Caco-2 (cell line): Measurements from ENCODE around the gene PTBP2. TPM values are rescaled to one million over a fixed set of nuclear protein-coding genes. Genes with fewer than 3 reads are reported as not detected.

Source experiments
- BruUV-seq: library from RNA; stranded (reverse); fragments of 400-500 nt; replicated peaks from 2 replicates; lab custom pipeline; 2021; lab: Mats Ljungman, UMichigan
- CTCF ChIA-PET: fragments of 300-600 bp; sonication (Branson Sonifier 250); formaldehyde crosslinking; loops from one replicate; lab custom pipeline; 2022; ENCODE audit warnings: antibody characterized with exemption; lab: Charles Lee
- POLR2A ChIA-PET: fragments of 300-600 bp; sonication (Branson Sonifier 250); formaldehyde crosslinking; loops from one replicate; lab custom pipeline; 2022; ENCODE audit warnings: antibody characterized with exemption; lab: Charles Lee
- DNase-seq, 2 experiments: peaks; one replicate each; pipeline versions ENCODE4 v3.0.0 to v3.0.0-alpha.2; 2020 to 2022
- H3K27me3 ChIP-seq: replicated peaks from 2 replicates; pipeline ENCODE4 v1.6.0; 2011; ENCODE audit warnings: low read length; ENCODE audit not compliant: control insufficient read depth, insufficient read depth
- H3K36me3 ChIP-seq: 2 replicates; pipeline ENCODE4 v1.5.1; 2011; ENCODE audit warnings: low read length; ENCODE audit not compliant: control insufficient read depth, insufficient read depth
- H3K4me1 ChIP-seq: fragments of 250-450 bp; sonication (Bioruptor Pico); 2 replicates; pipeline ENCODE4 v1.5.1; 2020; ENCODE audit warnings: mild to moderate bottlenecking
- H3K4me3 ChIP-seq: 2 replicates; pipeline ENCODE4 v1.5.1; 2011; ENCODE audit warnings: low read depth, mild to moderate bottlenecking, control low read depth, low read length
- H3K9me3 ChIP-seq: fragments of 250-450 bp; sonication (Bioruptor Pico); 2 replicates; pipeline ENCODE4 v1.5.1; 2020; ENCODE audit warnings: mild to moderate bottlenecking, moderate library complexity
- H3K27ac Mint-ChIP-seq: one replicate; pipeline ENCODE4 v1.8.0; 2022; ENCODE audit warnings: mixed read lengths; ENCODE audit not compliant: unreplicated experiment
- H3K27me3 Mint-ChIP-seq: one replicate; pipeline ENCODE4 v1.8.0; 2022; ENCODE audit warnings: mixed read lengths; ENCODE audit not compliant: insufficient read depth, unreplicated experiment
- H3K36me3 Mint-ChIP-seq: one replicate; pipeline ENCODE4 v1.8.0; 2022; ENCODE audit warnings: mild to moderate bottlenecking, mixed read lengths; ENCODE audit not compliant: insufficient read depth, unreplicated experiment
- H3K4me1 Mint-ChIP-seq: one replicate; pipeline ENCODE4 v1.8.0; 2022; ENCODE audit warnings: low read depth, mixed read lengths; ENCODE audit not compliant: unreplicated experiment
- H3K4me3 Mint-ChIP-seq: one replicate; pipeline ENCODE4 v1.8.0; 2022; ENCODE audit warnings: mild to moderate bottlenecking, moderate library complexity, mixed read lengths; ENCODE audit not compliant: unreplicated experiment
- H3K9me3 Mint-ChIP-seq: one replicate; pipeline ENCODE4 v1.8.0; 2022; ENCODE audit warnings: mixed read lengths; ENCODE audit not compliant: unreplicated experiment
- intact Hi-C: fragments of 100-400 bp; cut with micrococcal nuclease; formaldehyde crosslinking; loops from one replicate; pipeline ENCODE4 v1.10.0; 2022; ENCODE audit not compliant: unreplicated experiment
- total RNA-seq: library from RNA; stranded (reverse); gene quantifications from 2 replicates; pipeline ENCODE4 v1.2.3, GENCODE V29; 2022
- TF ChIP-seq, protein P1 (sequence below), 2 experiments: fragments of 200-600 bp in 1 of 2; IDR thresholded peaks; 1 replicate in 1 of 2; 2 replicates in 1 of 2; pipeline versions ENCODE4 v1.5.1 to v1.8.0; 2011 to 2022; ENCODE audit warnings: antibody characterized with exemption in 1 of 2, control low read depth in 1 of 2, inconsistent platforms in 1 of 2, low read depth in 1 of 2, low read length in 1 of 2, mild to moderate bottlenecking in 1 of 2, moderate library complexity in 1 of 2; ENCODE audit not compliant: insufficient read depth in 1 of 2, severe bottlenecking in 1 of 2, unreplicated experiment in 1 of 2

PTBP2 gene
- total RNA-seq, 1 experiment from 2014 or later = 11.3 TPM

DNA sequence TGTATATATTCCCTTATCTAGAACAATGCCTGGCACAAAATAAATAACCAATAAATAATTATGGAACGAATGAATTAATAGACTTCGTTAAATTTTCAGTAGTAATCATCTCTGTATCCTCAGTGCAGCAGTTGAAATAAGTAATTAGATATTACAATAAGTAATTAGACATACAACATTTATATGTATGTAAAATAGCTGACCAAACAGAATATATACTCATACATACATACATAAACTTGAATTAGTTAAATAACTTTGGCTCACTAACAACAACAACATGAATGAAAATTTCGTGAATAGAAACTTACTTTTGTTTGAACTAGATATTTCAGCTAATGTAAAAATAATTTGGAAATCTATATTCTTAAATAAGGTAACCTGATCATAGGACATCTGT is 14.6 kb upstream of the PTBP2 start:
- TF ChIP-seq, protein P1, sequence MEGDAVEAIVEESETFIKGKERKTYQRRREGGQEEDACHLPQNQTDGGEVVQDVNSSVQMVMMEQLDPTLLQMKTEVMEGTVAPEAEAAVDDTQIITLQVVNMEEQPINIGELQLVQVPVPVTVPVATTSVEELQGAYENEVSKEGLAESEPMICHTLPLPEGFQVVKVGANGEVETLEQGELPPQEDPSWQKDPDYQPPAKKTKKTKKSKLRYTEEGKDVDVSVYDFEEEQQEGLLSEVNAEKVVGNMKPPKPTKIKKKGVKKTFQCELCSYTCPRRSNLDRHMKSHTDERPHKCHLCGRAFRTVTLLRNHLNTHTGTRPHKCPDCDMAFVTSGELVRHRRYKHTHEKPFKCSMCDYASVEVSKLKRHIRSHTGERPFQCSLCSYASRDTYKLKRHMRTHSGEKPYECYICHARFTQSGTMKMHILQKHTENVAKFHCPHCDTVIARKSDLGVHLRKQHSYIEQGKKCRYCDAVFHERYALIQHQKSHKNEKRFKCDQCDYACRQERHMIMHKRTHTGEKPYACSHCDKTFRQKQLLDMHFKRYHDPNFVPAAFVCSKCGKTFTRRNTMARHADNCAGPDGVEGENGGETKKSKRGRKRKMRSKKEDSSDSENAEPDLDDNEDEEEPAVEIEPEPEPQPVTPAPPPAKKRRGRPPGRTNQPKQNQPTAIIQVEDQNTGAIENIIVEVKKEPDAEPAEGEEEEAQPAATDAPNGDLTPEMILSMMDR (IDR thresholded peaks at IDR 0.05; ENCODE audit: insufficient read depth in 1 of 2, low read depth in 1 of 2, low read length in 1 of 2, severe bottlenecking in 1 of 2, unreplicated experiment in 1 of 2) = no peak
- H3K27me3 Mint-ChIP-seq = no peaks in the 10 kb centered on the region
- no peaks in the 10 kb centered on the region for H3K9me3 ChIP-seq
- ChIA-PET CTCF (no interaction called here), POLR2A (no interaction called here)
- DNase-seq = no peak
- no peak overlapping the region for H3K4me3 Mint-ChIP-seq
- no peaks in the 10 kb centered on the region for H3K27me3 ChIP-seq
- H3K36me3 ChIP-seq = no peaks in the 10 kb centered on the region
- no peak overlapping the region for H3K4me3 ChIP-seq
- intact Hi-C loops = no loop called here
- H3K27ac Mint-ChIP-seq = no peak overlapping the region
- H3K9me3 Mint-ChIP-seq = no peaks in the 10 kb centered on the region
- BruUV-seq = no TSS peak
- H3K4me1 ChIP-seq = no peaks in the 10 kb centered on the region
- H3K36me3 Mint-ChIP-seq = no peaks in the 10 kb centered on the region
- no peaks in the 10 kb centered on the region for H3K4me1 Mint-ChIP-seq

- TF ChIP-seq, protein P1 (IDR thresholded peaks at IDR 0.05; ENCODE audit: insufficient read depth in 1 of 2, low read depth in 1 of 2, low read length in 1 of 2, severe bottlenecking in 1 of 2, unreplicated experiment in 1 of 2) = no peak
- no peak overlapping the region for H3K4me3 ChIP-seq
- ChIA-PET POLR2A (no interaction called here), CTCF (no interaction called here)
- Mint-ChIP-seq H3K27me3 (no peaks in the 10 kb centered on the region), H3K9me3 (no peaks in the 10 kb centered on the region), H3K27ac (no peak overlapping the region), H3K4me3 (no peak overlapping the region), H3K36me3 (no peaks in the 10 kb centered on the region), H3K4me1 (no peaks in the 10 kb centered on the region)
- intact Hi-C loops = no loop called here
- no peaks in the 10 kb centered on the region for H3K27me3 ChIP-seq
- no peaks in the 10 kb centered on the region for H3K4me1 ChIP-seq
- no peaks in the 10 kb centered on the region for H3K36me3 ChIP-seq
- no TSS peak for BruUV-seq
- no peak for DNase-seq
- H3K9me3 ChIP-seq = no peaks in the 10 kb centered on the region
Measured at GRCh38 chr1:96708482-96708881, 13.1 kb upstream of the PTBP2 start.

GRCh38 chr1:96710708-96711477 is 10.7 kb upstream of the PTBP2 start:
- Histone ChIP-seq H3K4me3 (no peak overlapping the region), H3K36me3 (no peaks in the 10 kb centered on the region), H3K27me3 (no peaks in the 10 kb centered on the region), H3K4me1 (no peaks in the 10 kb centered on the region), H3K9me3 (no peaks in the 10 kb centered on the region)
- BruUV-seq = no TSS peak
- H3K9me3 Mint-ChIP-seq = no peaks in the 10 kb centered on the region
- no peaks in the 10 kb centered on the region for H3K36me3 Mint-ChIP-seq
- H3K27ac Mint-ChIP-seq = no peak overlapping the region
- H3K27me3 Mint-ChIP-seq = no peaks in the 10 kb centered on the region
- POLR2A ChIA-PET = no interaction called here
- H3K4me1 Mint-ChIP-seq = no peaks in the 10 kb centered on the region
- no peak for DNase-seq
- intact Hi-C loops = no loop called here
- TF ChIP-seq, protein P1 (IDR thresholded peaks at IDR 0.05; ENCODE audit: insufficient read depth in 1 of 2, low read depth in 1 of 2, low read length in 1 of 2, severe bottlenecking in 1 of 2, unreplicated experiment in 1 of 2) = no peak
- H3K4me3 Mint-ChIP-seq = no peak overlapping the region
- CTCF ChIA-PET = no interaction called here
